Measurements from ENCODE around the gene MPDZ. TPM values are rescaled to one million over a fixed set of nuclear protein-coding genes. Genes with fewer than 3 reads are reported as not detected.
A peak's percentile ranks its signal among the peaks of the same experiment; 100 is the strongest.

MPDZ gene
- total and polyA plus RNA-seq, 4 donors = 60.1 to 86.0 (median 78.7) TPM

GRCh38 chr9:13149454-13149853, 130.0 kb downstream of the MPDZ start:
- Histone ChIP-seq H3K27ac (ENCODE audit: low read depth, low read length) (no peak overlapping the region), H3K36me3 (ENCODE audit: control insufficient read depth, insufficient read depth, low read length) (no peaks in the 10 kb centered on the region), H3K4me3 (ENCODE audit: low read depth, low read length) (no peak overlapping the region), H3K9me3 (ENCODE audit: control insufficient read depth, insufficient read depth, low read length) (no peaks in the 10 kb centered on the region), H3K4me1 (ENCODE audit: control insufficient read depth, insufficient read depth, low read length) (no peaks in the 10 kb centered on the region), H3K27me3 (ENCODE audit: control insufficient read depth, insufficient read depth, low read length) (no peaks in the 10 kb centered on the region)
- DNase-seq (ENCODE audit: low read depth in 4 of 6, low spot score in 6 of 6) = peak in 1 of 6 donors; percentile 68

- Histone ChIP-seq H3K4me1 (ENCODE audit: control insufficient read depth, insufficient read depth, low read length) (no peaks in the 10 kb centered on the region), H3K4me3 (ENCODE audit: low read depth, low read length) (no peak overlapping the region), H3K9me3 (ENCODE audit: control insufficient read depth, insufficient read depth, low read length) (no peaks in the 10 kb centered on the region), H3K27ac (ENCODE audit: low read depth, low read length) (no peak overlapping the region), H3K36me3 (ENCODE audit: control insufficient read depth, insufficient read depth, low read length) (no peaks in the 10 kb centered on the region), H3K27me3 (ENCODE audit: control insufficient read depth, insufficient read depth, low read length) (no peaks in the 10 kb centered on the region)
- no CpG with 5 or more reads among the region's 4 CpGs for WGBS (ENCODE audit: insufficient coverage)
- no peak for DNase-seq (ENCODE audit: low read depth in 4 of 6, low spot score in 6 of 6)
These were observed 132.7 kb downstream of the MPDZ start for GRCh38 chr9:13146840-13147239.

- H3K4me3 ChIP-seq (ENCODE audit: low read depth, low read length) = no peak overlapping the region
- no peaks in the 10 kb centered on the region for H3K27me3 ChIP-seq (ENCODE audit: control insufficient read depth, insufficient read depth, low read length)
- H3K4me1 ChIP-seq (ENCODE audit: control insufficient read depth, insufficient read depth, low read length) = no peaks in the 10 kb centered on the region
- no peak overlapping the region for H3K27ac ChIP-seq (ENCODE audit: low read depth, low read length)
- DNase-seq (ENCODE audit: low read depth in 4 of 6, low spot score in 6 of 6) = no peak
- H3K36me3 ChIP-seq (ENCODE audit: control insufficient read depth, insufficient read depth, low read length) = no peaks in the 10 kb centered on the region
- no peaks in the 10 kb centered on the region for H3K9me3 ChIP-seq (ENCODE audit: control insufficient read depth, insufficient read depth, low read length)
These were observed 134.2 kb downstream of the MPDZ start for GRCh38 chr9:13145340-13145739.

- Histone ChIP-seq H3K9me3 (ENCODE audit: control insufficient read depth, insufficient read depth, low read length) (no peaks in the 10 kb centered on the region), H3K4me3 (ENCODE audit: low read depth, low read length) (no peak overlapping the region), H3K36me3 (ENCODE audit: control insufficient read depth, insufficient read depth, low read length) (no peaks in the 10 kb centered on the region), H3K27me3 (ENCODE audit: control insufficient read depth, insufficient read depth, low read length) (no peaks in the 10 kb centered on the region), H3K4me1 (ENCODE audit: control insufficient read depth, insufficient read depth, low read length) (peaks cover 3% of the 10 kb centered on the region), H3K27ac (ENCODE audit: low read depth, low read length) (no peak overlapping the region)
- WGBS (ENCODE audit: insufficient coverage) = no CpG with 5 or more reads among the region's 2 CpGs
- peak in 2 of 6 donors; percentile 54 to 90 for DNase-seq (ENCODE audit: low read depth in 4 of 6, low spot score in 6 of 6)
These were observed 135.2 kb downstream of the MPDZ start for GRCh38 chr9:13144166-13144775.

GRCh38 chr9:13143281-13143680, 136.2 kb downstream of the MPDZ start:
- peak in 2 of 6 donors; percentile 27 to 38 for DNase-seq (ENCODE audit: low read depth in 4 of 6, low spot score in 6 of 6)
- Histone ChIP-seq H3K36me3 (ENCODE audit: control insufficient read depth, insufficient read depth, low read length) (peaks cover 4% of the 10 kb centered on the region), H3K9me3 (ENCODE audit: control insufficient read depth, insufficient read depth, low read length) (no peaks in the 10 kb centered on the region), H3K4me1 (ENCODE audit: control insufficient read depth, insufficient read depth, low read length) (peaks cover 5% of the 10 kb centered on the region), H3K27me3 (ENCODE audit: control insufficient read depth, insufficient read depth, low read length) (no peaks in the 10 kb centered on the region), H3K27ac (ENCODE audit: low read depth, low read length) (no peak overlapping the region), H3K4me3 (ENCODE audit: low read depth, low read length) (no peak overlapping the region)
- WGBS (ENCODE audit: insufficient coverage) = 40% methylated on average over 5 of the region's 5 CpGs

GRCh38 chr9:13142776-13143175, 136.7 kb downstream of the MPDZ start:
- Histone ChIP-seq H3K4me3 (ENCODE audit: low read depth, low read length) (no peak overlapping the region), H3K4me1 (ENCODE audit: control insufficient read depth, insufficient read depth, low read length) (peaks cover 5% of the 10 kb centered on the region), H3K9me3 (ENCODE audit: control insufficient read depth, insufficient read depth, low read length) (no peaks in the 10 kb centered on the region), H3K36me3 (ENCODE audit: control insufficient read depth, insufficient read depth, low read length) (peaks cover 4% of the 10 kb centered on the region), H3K27me3 (ENCODE audit: control insufficient read depth, insufficient read depth, low read length) (no peaks in the 10 kb centered on the region), H3K27ac (ENCODE audit: low read depth, low read length) (no peak overlapping the region)
- DNase-seq (ENCODE audit: low read depth in 4 of 6, low spot score in 6 of 6) = peak in 2 of 6 donors; percentile 32 to 48
- WGBS (ENCODE audit: insufficient coverage) = 72% methylated on average over 2 of the region's 3 CpGs

- Histone ChIP-seq H3K36me3 (ENCODE audit: control insufficient read depth, insufficient read depth, low read length) (peaks cover 4% of the 10 kb centered on the region), H3K9me3 (ENCODE audit: control insufficient read depth, insufficient read depth, low read length) (no peaks in the 10 kb centered on the region), H3K4me3 (ENCODE audit: low read depth, low read length) (no peak overlapping the region), H3K4me1 (ENCODE audit: control insufficient read depth, insufficient read depth, low read length) (peaks cover 5% of the 10 kb centered on the region), H3K27ac (ENCODE audit: low read depth, low read length) (peak overlapping the region; percentile 89), H3K27me3 (ENCODE audit: control insufficient read depth, insufficient read depth, low read length) (no peaks in the 10 kb centered on the region)
- no CpG with 5 or more reads among the region's 5 CpGs for WGBS (ENCODE audit: insufficient coverage)
- no peak for DNase-seq (ENCODE audit: low read depth in 4 of 6, low spot score in 6 of 6)
These were observed 137.9 kb downstream of the MPDZ start for GRCh38 chr9:13141629-13142028.

- WGBS (ENCODE audit: insufficient coverage) = 65% methylated on average over 3 of the region's 5 CpGs
- H3K4me1 ChIP-seq (ENCODE audit: control insufficient read depth, insufficient read depth, low read length) = peaks cover 5% of the 10 kb centered on the region
These were observed 138.5 kb downstream of the MPDZ start for GRCh38 chr9:13140843-13141592.

GRCh38 chr9:13139641-13140171, 139.8 kb downstream of the MPDZ start:
- no peaks in the 10 kb centered on the region for H3K27me3 ChIP-seq (ENCODE audit: control insufficient read depth, insufficient read depth, low read length)
- no peak overlapping the region for H3K4me3 ChIP-seq (ENCODE audit: low read depth, low read length)
- peak overlapping the region; percentile 89 for H3K27ac ChIP-seq (ENCODE audit: low read depth, low read length)
- peaks cover 5% of the 10 kb centered on the region for H3K4me1 ChIP-seq (ENCODE audit: control insufficient read depth, insufficient read depth, low read length)
- DNase-seq (ENCODE audit: low read depth in 4 of 6, low spot score in 6 of 6) = peak in 2 of 6 donors; percentile 66 to 68
- 38% methylated on average over 1 of the region's 2 CpGs for WGBS (ENCODE audit: insufficient coverage)
- no peaks in the 10 kb centered on the region for H3K9me3 ChIP-seq (ENCODE audit: control insufficient read depth, insufficient read depth, low read length)
- peaks cover 10% of the 10 kb centered on the region for H3K36me3 ChIP-seq (ENCODE audit: control insufficient read depth, insufficient read depth, low read length)

More at GRCh38 chr9:13140843-13141592, 138.5 kb downstream of the MPDZ start:
- Histone ChIP-seq H3K9me3 (ENCODE audit: control insufficient read depth, insufficient read depth, low read length) (no peaks in the 10 kb centered on the region), H3K36me3 (ENCODE audit: control insufficient read depth, insufficient read depth, low read length) (peaks cover 4% of the 10 kb centered on the region), H3K27me3 (ENCODE audit: control insufficient read depth, insufficient read depth, low read length) (no peaks in the 10 kb centered on the region), H3K27ac (ENCODE audit: low read depth, low read length) (peak overlapping the region; percentile 89), H3K4me3 (ENCODE audit: low read depth, low read length) (no peak overlapping the region)
- peak in 2 of 6 donors; percentile 65 for DNase-seq (ENCODE audit: low read depth in 4 of 6, low spot score in 6 of 6)

GRCh38 chr9:13137426-13137825, 142.1 kb downstream of the MPDZ start:
- Histone ChIP-seq H3K27me3 (ENCODE audit: control insufficient read depth, insufficient read depth, low read length) (no peaks in the 10 kb centered on the region), H3K27ac (ENCODE audit: low read depth, low read length) (no peak overlapping the region), H3K4me1 (ENCODE audit: control insufficient read depth, insufficient read depth, low read length) (peaks cover 5% of the 10 kb centered on the region), H3K36me3 (ENCODE audit: control insufficient read depth, insufficient read depth, low read length) (peaks cover 10% of the 10 kb centered on the region), H3K9me3 (ENCODE audit: control insufficient read depth, insufficient read depth, low read length) (no peaks in the 10 kb centered on the region), H3K4me3 (ENCODE audit: low read depth, low read length) (no peak overlapping the region)
- no peak for DNase-seq (ENCODE audit: low read depth in 4 of 6, low spot score in 6 of 6)
- 86% methylated on average over 1 of the region's 1 CpG for WGBS (ENCODE audit: insufficient coverage)
